Lung microvascular endothelial cell (primary cell): ENCODE data around the gene PRR7. TPM values are rescaled to one million over a fixed set of nuclear protein-coding genes. Genes with fewer than 3 reads are reported as not detected.

ENCODE experiments used
- DNase-seq, 2 donors: peaks; one replicate each; pipeline versions ENCODE4 v3.0.0 to v3.0.0-alpha.2; 2010; ENCODE audit warnings: low read depth in 2 of 2
- total RNA-seq: library from RNA; depleted of rRNA; stranded (reverse); fragments of >200 nt; gene quantifications from 2 replicates; pipeline ENCODE4 v1.2.1, GENCODE V29; 2014

Gene PRR7
- total RNA-seq, 1 donor from 2014 or later: 1.2 TPM

DNA sequence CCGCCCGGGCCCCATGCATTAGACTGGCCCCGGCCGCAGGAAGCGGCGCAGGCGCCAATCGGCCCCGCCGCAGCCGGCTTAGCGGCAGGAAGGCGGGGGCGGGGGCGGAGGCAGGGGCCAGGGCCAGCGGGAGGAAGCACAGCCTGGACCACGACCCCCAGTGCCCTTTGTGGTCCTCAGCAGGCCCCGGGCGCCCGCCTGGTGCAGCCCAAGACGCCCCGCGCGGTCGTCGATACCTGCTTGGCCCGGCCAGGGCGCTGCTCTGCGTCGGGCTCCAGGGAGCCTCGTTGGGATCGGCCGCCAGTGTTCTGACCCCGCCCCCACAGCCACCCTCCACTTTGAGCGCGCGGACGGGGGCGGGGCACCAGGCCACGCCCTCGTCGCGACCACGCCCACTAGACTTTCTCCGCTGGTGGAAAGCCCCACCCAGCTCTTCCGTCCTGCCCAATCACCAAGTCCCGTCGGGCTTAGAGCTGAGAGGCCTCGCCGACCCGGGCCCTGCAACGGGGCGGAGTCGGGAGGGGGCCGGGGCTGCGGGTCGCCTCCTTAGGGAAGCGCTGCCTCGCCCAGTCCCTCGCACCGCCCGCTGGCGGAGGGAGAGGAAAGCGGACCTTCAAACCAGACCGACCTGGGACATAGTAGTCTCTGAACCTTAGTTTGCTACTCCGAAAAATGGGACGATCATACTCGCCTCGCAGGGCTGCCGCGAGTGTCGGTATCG, 50.8 kb downstream of the PRR7 start, which contains the start of gene PDLIM7:
TSS of gene PDLIM7 (minus strand) at position 313 of the 721 bp plus-strand sequence. CDS start 1,092 bp downstream, outside the sequence.
- DNase-seq: peak; percentile 97 to 98

- DNase-seq: peak; percentile 46 to 63
Measured at GRCh38 chr5:177498013-177498787, 51.6 kb downstream of the PRR7 start.

DNA sequence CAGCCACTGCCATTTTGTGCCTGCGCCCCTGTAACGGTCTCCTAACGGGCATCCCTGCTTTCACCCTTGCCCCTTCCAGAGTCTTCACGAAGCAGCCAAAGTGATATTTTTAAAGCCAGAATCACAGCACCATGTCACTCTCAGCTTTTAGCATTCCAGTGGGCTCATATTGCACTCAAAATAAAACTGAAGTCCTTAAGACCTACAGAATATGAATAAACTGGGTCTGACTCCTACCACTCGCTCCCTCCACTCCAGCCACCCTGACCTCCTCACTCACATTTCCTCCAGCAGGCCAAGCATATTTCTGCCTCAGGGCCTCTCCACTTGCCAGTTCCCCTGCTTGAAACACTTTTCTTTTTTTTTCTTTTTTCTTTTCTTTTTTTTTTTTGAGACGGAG, 53.2 kb downstream of the PRR7 start:
- no peak for DNase-seq

DNA sequence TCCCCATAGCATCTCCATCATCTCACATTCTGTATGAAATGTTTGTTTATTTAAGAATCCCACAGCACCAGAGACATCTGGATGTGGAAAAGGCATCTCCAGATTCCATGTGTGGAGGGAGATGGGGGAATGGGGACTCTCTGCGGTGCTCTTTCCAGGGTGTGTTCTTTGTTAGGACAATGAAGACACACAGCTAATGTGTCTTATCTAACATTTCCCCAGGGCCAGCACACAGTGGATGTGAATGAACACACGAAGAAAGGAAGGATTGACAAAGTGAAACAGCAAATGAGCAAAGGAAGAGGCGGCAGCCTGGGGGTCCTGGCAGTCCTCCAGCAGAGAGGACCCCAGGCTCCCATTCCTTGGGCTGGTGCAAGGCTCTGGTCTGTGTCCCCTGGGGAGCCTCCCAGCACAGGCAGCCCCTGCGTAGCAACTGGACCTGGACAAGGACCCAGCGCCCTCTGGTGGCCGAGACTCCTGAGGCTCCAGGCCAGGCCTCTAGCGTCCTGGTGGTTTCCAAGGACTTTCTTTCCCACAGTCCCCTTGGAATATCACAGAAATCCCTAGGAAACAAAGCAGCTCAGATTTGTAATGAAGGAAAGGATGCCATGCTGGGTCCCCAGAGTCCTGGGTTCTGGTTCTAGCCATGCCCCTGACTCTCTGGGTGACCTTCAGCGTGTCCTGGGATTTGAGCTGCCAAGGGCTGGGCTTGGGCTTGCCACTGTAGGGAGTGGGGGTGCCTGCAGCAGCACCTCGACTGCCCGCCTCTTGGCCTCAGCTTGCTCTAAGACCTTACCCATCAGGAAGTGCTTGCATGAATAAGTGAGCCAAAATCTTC, 54.3 kb downstream of the PRR7 start:
- DNase-seq: peak; percentile 87 to 89

DNA sequence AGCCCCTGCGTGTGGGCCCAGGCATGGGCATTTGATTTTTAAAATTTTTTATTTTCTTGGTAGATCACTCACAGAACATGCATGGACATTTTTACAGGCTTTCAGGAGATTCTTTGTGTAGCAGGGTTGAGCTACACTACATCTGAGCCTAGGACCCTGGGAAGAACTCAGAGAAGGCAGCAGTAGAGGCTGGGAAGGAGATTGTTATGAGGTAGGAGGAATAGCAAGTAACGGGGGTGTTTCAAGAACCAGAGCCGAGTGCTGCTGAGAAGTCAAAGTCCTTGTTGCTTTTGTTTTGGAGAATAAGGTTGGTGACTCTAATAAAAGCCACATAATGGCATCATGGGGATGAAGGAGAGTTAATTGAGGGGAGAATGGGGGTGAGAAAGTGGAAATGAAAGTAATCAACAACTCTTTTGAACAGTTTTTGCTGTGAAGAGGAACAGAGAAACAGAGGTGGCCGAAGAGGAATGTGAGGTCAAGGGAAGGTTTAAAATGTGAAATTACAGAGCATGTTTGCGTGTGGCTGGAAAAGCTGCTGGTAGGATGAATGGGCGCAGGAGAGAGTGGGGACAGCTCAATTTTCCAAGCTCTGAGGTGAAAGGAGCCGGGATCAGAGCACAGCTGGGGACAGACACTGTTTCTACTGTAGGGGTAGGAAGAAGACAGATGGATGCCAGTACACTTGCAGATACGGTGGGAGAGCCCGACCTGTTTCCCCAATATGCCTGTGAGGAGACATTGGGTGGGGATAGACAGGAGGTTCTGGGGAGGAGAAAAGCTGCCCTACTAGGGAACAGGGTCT, 55.5 kb downstream of the PRR7 start:
- DNase-seq: no peak

DNA sequence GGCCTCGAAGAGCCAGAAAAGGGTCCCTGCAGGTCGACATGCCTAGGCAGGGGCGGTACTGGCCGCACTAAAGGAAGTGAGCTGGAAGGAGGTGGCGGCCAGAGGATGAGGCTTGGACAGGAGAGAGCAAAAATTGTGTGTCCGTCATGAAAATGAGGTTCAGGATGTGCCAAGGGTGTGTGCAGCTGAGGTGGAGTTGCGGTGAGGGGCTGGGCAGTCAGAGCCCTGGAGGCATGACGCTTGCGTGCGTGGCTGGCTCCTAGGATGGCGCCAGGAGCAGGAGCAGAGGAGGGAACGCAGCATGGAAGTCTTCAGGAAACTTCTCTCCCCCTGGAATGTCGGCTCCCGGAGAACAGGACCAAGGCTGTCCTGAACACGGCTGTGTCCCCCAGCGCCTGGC, 56.3 kb downstream of the PRR7 start:
- DNase-seq: no peak

GRCh38 chr5:177503351-177504085, 56.9 kb downstream of the PRR7 start:
- no peak for DNase-seq

- DNase-seq: no peak
Measured at GRCh38 chr5:177504086-177505056, 57.8 kb downstream of the PRR7 start.

DNA sequence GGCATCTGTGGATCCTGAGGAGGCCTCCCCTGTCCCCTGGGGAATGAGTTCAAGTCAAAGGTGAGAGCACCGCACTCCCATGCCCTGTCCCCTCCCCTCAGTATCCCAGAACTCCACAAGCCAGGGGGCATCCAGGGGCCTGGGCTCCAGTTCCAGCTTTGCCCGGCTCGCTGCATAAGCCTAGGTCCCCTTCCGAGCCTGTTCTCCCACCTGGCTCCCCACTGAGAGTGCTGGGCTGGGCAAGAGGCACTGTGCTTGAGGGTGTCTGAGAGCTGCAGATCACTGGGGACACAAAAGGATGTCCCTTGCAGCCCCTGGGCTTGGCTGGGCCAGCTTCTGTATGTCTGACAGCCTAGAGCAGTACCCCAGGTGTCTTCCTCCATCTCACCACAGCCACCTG, 58.5 kb downstream of the PRR7 start:
- DNase-seq: no peak

Other genes with a start within 250 kb of the PRR7 start
- 8.7 and 13.9 TPM in 2 replicates for gene RAB24, start 143.1 kb upstream of the PRR7 start, total RNA-seq
- 109 and 112 TPM in 2 replicates for gene PRELID1, start 143.0 kb upstream of the PRR7 start, total RNA-seq
- 8.1 and 10.5 TPM in 2 replicates for gene MXD3, start 134.9 kb upstream of the PRR7 start, total RNA-seq
- gene LMAN2, start 95.1 kb upstream of the PRR7 start, total RNA-seq: 289 and 376 TPM in 2 replicates
- 2.8 and 4.4 TPM in 2 replicates for gene RGS14, start 88.9 kb upstream of the PRR7 start, total RNA-seq
- not detected in 2 replicates for gene SLC34A1, start 62.4 kb upstream of the PRR7 start, total RNA-seq
- gene PFN3, start 46.2 kb upstream of the PRR7 start, total RNA-seq: not detected in 2 replicates
- gene F12, start 37.2 kb upstream of the PRR7 start, total RNA-seq: 0.40 and 0.44 TPM in 2 replicates
- 11.3 and 14.7 TPM in 2 replicates for gene GRK6, start 20.1 kb upstream of the PRR7 start, total RNA-seq
- 88.9 and 112 TPM in 2 replicates for gene DBN1, start 26.8 kb downstream of the PRR7 start, total RNA-seq
- gene PDLIM7, start 50.8 kb downstream of the PRR7 start, total RNA-seq: 24.4 and 30.1 TPM in 2 replicates
- 0.79 and 2.0 TPM in 2 replicates for gene DOK3, start 63.0 kb downstream of the PRR7 start, total RNA-seq
- 62.1 and 64.5 TPM in 2 replicates for gene DDX41, start 70.1 kb downstream of the PRR7 start, total RNA-seq
- 7.8 and 16.3 TPM in 2 replicates for gene FAM193B, start 107.7 kb downstream of the PRR7 start, total RNA-seq
- gene TMED9, start 145.4 kb downstream of the PRR7 start, total RNA-seq: 122 and 133 TPM in 2 replicates
- 19.8 and 24.2 TPM in 2 replicates for gene B4GALT7, start 153.3 kb downstream of the PRR7 start, total RNA-seq